ENCODE data around the gene SPATA19.

Gene SPATA19

DNA sequence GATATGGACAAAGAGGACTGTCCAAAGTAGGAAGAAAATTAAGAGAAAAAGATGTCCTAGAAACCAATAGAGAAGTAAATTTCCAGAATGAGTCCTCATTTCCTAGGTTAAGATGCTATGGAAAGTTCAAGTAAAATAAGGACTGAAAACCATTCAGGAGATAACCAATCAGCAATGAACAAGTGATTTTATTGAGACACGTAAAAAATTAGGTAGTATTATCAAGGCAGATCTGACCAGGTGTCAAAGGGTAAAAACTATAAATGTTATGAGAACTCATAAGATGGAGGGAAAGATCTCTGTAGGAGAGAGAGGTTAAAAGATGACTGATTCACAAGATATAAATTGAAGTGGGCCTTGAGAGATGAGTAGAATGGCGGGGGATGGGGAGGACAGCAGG lies 50.2 kb downstream of the SPATA19 start:
- TF ChIP-seq GATA2 (IDR thresholded peaks at IDR 0.05; ENCODE audit: low read depth, low read length): no peak

- TF ChIP-seq GATA2 (IDR thresholded peaks at IDR 0.05; ENCODE audit: low read depth, low read length): no peak
- no peak for TF ChIP-seq GATA3 (IDR thresholded peaks at IDR 0.05; ENCODE audit: low read depth, low read length)
Measured at GRCh38 chr11:133794205-133794604, 51.1 kb downstream of the SPATA19 start.

GRCh38 chr11:133793271-133794035 lies 51.9 kb downstream of the SPATA19 start:
- TF ChIP-seq GATA3 (IDR thresholded peaks at IDR 0.05; ENCODE audit: low read depth, low read length) (no peak), GATA2 (IDR thresholded peaks at IDR 0.05; ENCODE audit: low read depth, low read length) (no peak)

DNA sequence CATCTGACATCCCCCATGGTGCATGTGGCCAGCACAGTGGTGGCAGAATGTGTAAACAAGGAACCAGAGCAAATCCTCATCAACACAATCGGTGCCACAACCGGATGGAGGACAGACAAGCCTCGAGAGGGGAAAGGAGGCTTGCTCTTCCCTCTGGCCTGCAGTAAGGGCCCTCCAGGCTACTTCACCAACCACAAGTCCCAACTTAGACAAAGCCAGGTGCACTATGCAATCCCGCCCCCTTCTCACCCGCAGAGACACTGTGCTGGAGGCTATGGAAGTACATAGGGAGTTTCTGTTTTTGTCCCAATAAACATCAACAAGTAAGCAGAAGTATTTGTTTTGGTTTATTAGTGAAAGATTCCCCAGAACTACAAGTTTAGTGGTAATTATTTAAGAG lies 54.3 kb downstream of the SPATA19 start:
- TF ChIP-seq GATA2 (IDR thresholded peaks at IDR 0.05; ENCODE audit: low read depth, low read length) (no peak), GATA3 (IDR thresholded peaks at IDR 0.05; ENCODE audit: low read depth, low read length) (no peak)
